DND-41 (cell line): ENCODE data around the gene ALKBH8.

Experiments used
- CTCF ChIP-seq: IDR thresholded peaks from 2 replicates; pipeline ENCODE4 v1.5.1; 2012; ENCODE audit warnings: borderline replicate concordance, low read length, moderate library complexity, mild to moderate bottlenecking; ENCODE audit not compliant: poor library complexity, severe bottlenecking; ENCODE audit errors: extremely low read depth
- EZH2 ChIP-seq: IDR thresholded peaks from 3 replicates; pipeline ENCODE4 v1.6.1; 2012; ENCODE audit warnings: borderline replicate concordance, low read depth, mild to moderate bottlenecking, moderate library complexity, low read length, inconsistent platforms; ENCODE audit not compliant: severe bottlenecking

GRCh38 chr11:107504981-107505380 is 60.6 kb downstream of the ALKBH8 start:
- TF ChIP-seq CTCF (no peak), EZH2 (no peak)
